ENCODE results near the gene S100Z.

DNA sequence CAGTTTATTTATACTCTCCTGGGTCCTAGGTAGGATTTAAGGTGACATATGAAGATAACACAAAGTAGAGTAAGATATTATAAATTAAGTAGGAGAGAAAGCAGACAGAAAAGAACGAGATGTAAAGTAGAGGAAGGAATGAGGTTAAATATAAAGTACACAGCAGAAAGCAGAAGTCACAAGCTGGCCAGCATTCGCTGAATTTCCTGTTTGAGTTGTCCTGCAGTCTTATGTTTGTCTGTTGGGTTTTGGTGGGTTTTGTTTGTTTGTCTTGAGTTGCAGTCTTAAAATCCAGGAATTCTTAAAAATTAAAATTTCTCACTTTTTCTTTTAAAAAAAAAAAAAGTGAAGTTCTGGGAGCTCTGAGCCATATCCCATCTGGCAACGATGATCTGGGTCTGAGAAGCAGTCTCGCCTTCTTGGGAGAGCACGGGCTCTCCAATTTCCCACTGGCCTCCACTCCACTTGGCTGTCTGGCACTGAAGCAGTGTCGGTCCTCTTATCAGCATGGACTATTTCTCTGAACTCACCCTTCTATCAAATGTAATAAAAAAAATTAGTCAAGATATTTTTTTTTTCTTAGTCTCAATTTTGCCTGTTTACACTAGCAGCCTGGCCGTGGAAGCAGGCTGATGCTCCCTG, 2.0 kb downstream of the S100Z start:
- no peak for TF ChIP-seq POLR2A (IDR thresholded peaks at IDR 0.05)
- TF ChIP-seq, protein P1, sequence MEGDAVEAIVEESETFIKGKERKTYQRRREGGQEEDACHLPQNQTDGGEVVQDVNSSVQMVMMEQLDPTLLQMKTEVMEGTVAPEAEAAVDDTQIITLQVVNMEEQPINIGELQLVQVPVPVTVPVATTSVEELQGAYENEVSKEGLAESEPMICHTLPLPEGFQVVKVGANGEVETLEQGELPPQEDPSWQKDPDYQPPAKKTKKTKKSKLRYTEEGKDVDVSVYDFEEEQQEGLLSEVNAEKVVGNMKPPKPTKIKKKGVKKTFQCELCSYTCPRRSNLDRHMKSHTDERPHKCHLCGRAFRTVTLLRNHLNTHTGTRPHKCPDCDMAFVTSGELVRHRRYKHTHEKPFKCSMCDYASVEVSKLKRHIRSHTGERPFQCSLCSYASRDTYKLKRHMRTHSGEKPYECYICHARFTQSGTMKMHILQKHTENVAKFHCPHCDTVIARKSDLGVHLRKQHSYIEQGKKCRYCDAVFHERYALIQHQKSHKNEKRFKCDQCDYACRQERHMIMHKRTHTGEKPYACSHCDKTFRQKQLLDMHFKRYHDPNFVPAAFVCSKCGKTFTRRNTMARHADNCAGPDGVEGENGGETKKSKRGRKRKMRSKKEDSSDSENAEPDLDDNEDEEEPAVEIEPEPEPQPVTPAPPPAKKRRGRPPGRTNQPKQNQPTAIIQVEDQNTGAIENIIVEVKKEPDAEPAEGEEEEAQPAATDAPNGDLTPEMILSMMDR (IDR thresholded peaks at IDR 0.05), result no peak
